ENCODE data around the gene ADAM17. TPM values are rescaled to one million over a fixed set of nuclear protein-coding genes. Genes with fewer than 3 reads are reported as not detected.

The ADAM17 gene
- total and polyA plus RNA-seq, 2 of the 8 experiments (the other 6 are each of a cell fraction or from before 2014, with no cell fraction given): 6.5 to 23.5 TPM

DNA sequence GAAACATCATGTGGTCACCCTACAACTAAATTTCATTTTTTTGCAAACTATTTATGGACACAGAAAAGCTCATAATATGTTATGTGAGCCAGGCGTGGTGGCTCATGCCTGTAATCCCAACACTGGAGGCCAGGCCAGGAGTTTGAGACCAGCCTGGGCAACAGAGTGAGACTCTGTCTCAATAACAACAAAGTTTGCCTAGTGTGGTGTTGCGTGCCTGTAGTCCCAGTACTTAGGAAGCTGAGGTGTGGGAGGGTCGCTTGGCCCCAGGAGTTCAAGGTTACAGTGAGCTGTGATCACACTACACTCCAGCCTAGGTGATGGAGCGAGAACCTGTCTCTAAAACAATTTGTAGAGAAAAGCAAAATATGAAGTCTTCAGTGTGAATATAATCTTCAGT, 75.5 kb downstream of the ADAM17 start:
- ChIA-PET POLR2A (ENCODE audit: partially characterized antibody) (interaction anchor here (1.5 kb wide), 1 partner anchor 10 kb away, joined by 6 read pairs; no protein-coding TSS in a partner anchor), CTCF (ENCODE audit: partially characterized antibody) (no interaction called here)
- H3K27me3 ChIP-seq (replicated peaks in 1 of 4; ENCODE audit: control insufficient read depth in 3 of 4, extremely low read depth in 1 of 4, insufficient read depth in 3 of 4, low read length in 3 of 4): no peaks in the 10 kb centered on the region
- no peak overlapping the region for H3K23ac ChIP-seq (ENCODE audit: insufficient read length)
- no peak overlapping the region for H2BK20ac ChIP-seq (ENCODE audit: low read length)
- H2BK5ac ChIP-seq (ENCODE audit: low read depth, low read length): no peak overlapping the region
- H2BK120ac ChIP-seq (replicated peaks; ENCODE audit: low read depth, low read length): no peak overlapping the region
- FAIRE-seq (no peak), DNase-seq (ENCODE audit: low read depth in 1 of 2, low spot score in 2 of 2) (no peak)
- H3K4me2 ChIP-seq (ENCODE audit: insufficient read depth in 1 of 2, low read depth in 2 of 2, low read length in 2 of 2): no peak overlapping the region
- H2AFZ ChIP-seq (ENCODE audit: low read length): no peak overlapping the region
- no peak overlapping the region for H3K4me3 ChIP-seq (ENCODE audit: extremely low read depth in 1 of 4, insufficient read depth in 2 of 4, low read depth in 3 of 4, low read length in 4 of 4)
- no peak overlapping the region for H3K27ac ChIP-seq (ENCODE audit: low read depth, low read length)
- peaks cover 3 to 13% (median 8%) of the 10 kb centered on the region in 4 experiments; a peak in 6 of 8 replicates for H3K36me3 ChIP-seq (ENCODE audit: control insufficient read depth in 2 of 4, insufficient read depth in 4 of 4, low read length in 3 of 4)
- H3K4ac ChIP-seq (replicated peaks; ENCODE audit: insufficient read length, low read depth, low read length): no peak overlapping the region
- H4K20me1 ChIP-seq (replicated peaks in 1 of 2; ENCODE audit: control insufficient read depth in 1 of 2, insufficient read depth in 2 of 2, low read length in 2 of 2): peaks cover 0 to 2% of the 10 kb centered on the region in 2 experiments
- H3K14ac ChIP-seq (ENCODE audit: insufficient read length): no peak overlapping the region
- H2BK12ac ChIP-seq (ENCODE audit: low read depth, low read length): no peak overlapping the region
- H3K79me2 ChIP-seq (ENCODE audit: control insufficient read depth in 1 of 2, insufficient read depth in 2 of 2, low read length in 2 of 2): no peaks in the 10 kb centered on the region
- H2AK5ac ChIP-seq (ENCODE audit: low read depth, low read length): no peak overlapping the region
- 0 out of 2 replicates have a peak, but pooled peaks cover 1% of the 10 kb centered on the region for H3K23me2 ChIP-seq (ENCODE audit: low read depth, low read length)
- no peaks in the 10 kb centered on the region for H3K79me1 ChIP-seq (ENCODE audit: low read depth, low read length)
- peaks cover 0 to 3% (median under 1%) of the 10 kb centered on the region in 4 experiments; a peak in 1 of 7 replicates for H3K4me1 ChIP-seq (replicated peaks in 1 of 4; ENCODE audit: control insufficient read depth in 3 of 4, insufficient read depth in 4 of 4, low read length in 3 of 4)
- no peak overlapping the region for H3K56ac ChIP-seq (replicated peaks; ENCODE audit: insufficient read length, low read depth, low read length)
- no peak overlapping the region for H3K9ac ChIP-seq (replicated peaks in 1 of 4; ENCODE audit: extremely low read depth in 1 of 4, low read depth in 3 of 4, low read length in 3 of 4)
- peaks cover 5% of the 10 kb centered on the region in 2 experiments; a peak in 3 of 4 replicates for H3K9me3 ChIP-seq (ENCODE audit: insufficient read depth in 2 of 2, low read depth in 1 of 2, low read length in 1 of 2)
- no peak overlapping the region for H3K18ac ChIP-seq (ENCODE audit: extremely low read depth, low read length)
- no peak overlapping the region for H4K8ac ChIP-seq (ENCODE audit: extremely low read depth, insufficient read depth, low read length)
- no peak overlapping the region for H2BK15ac ChIP-seq (ENCODE audit: low read length)
- no peak overlapping the region for H4K91ac ChIP-seq (replicated peaks; ENCODE audit: insufficient read length, low read length)
- H4K5ac ChIP-seq (ENCODE audit: insufficient read length, low read depth, low read length): no peak overlapping the region
- 90% methylated on average over 4 of the region's 4 CpGs; no CpG with 5 or more reads in 1 of the 2 experiments for WGBS, 2 experiments (ENCODE audit: extremely low coverage in 1 of 2, insufficient coverage in 1 of 2, insufficient read length in 1 of 2, insufficient replicate concordance in 2 of 2, low coverage in 1 of 2, low lambda C conversion rate in 2 of 2, missing lambda C conversion rate in 1 of 2)
- TF ChIP-seq RBBP5 (IDR thresholded peaks at IDR 0.05; ENCODE audit: borderline replicate concordance, low read depth, low read length) (no peak), HDAC6 (IDR thresholded peaks at IDR 0.05; ENCODE audit: low read depth, low read length) (no peak), JUN (IDR thresholded peaks at IDR 0.05; ENCODE audit: low read depth, low read length) (no peak), SP4 (IDR thresholded peaks at IDR 0.05; ENCODE audit: low read length) (no peak), MAFK (IDR thresholded peaks at IDR 0.05; ENCODE audit: low read depth, low read length) (no peak), CEBPB (IDR thresholded peaks at IDR 0.05; ENCODE audit: low read depth, low read length) (no peak), POLR2A (IDR thresholded peaks at IDR 0.05; ENCODE audit: control extremely low read depth in 1 of 2, low read depth in 2 of 2, low read length in 2 of 2) (no peak), EP300 (IDR thresholded peaks at IDR 0.05; ENCODE audit: borderline replicate concordance in 1 of 2, low read depth in 2 of 2, low read length in 2 of 2) (no peak), POU5F1 (IDR thresholded peaks at IDR 0.05; ENCODE audit: low read depth, low read length) (no peak), HDAC2 (IDR thresholded peaks at IDR 0.05; ENCODE audit: borderline replicate concordance in 1 of 2, low read depth in 2 of 2, low read length in 2 of 2) (no peak), JUND (IDR thresholded peaks at IDR 0.05; ENCODE audit: low read length) (no peak)
- TF ChIP-seq, protein P1, sequence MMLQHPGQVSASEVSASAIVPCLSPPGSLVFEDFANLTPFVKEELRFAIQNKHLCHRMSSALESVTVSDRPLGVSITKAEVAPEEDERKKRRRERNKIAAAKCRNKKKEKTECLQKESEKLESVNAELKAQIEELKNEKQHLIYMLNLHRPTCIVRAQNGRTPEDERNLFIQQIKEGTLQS (IDR thresholded peaks at IDR 0.05; ENCODE audit: insufficient read depth, low read depth, low read length): no peak
- TF ChIP-seq, protein P2, sequence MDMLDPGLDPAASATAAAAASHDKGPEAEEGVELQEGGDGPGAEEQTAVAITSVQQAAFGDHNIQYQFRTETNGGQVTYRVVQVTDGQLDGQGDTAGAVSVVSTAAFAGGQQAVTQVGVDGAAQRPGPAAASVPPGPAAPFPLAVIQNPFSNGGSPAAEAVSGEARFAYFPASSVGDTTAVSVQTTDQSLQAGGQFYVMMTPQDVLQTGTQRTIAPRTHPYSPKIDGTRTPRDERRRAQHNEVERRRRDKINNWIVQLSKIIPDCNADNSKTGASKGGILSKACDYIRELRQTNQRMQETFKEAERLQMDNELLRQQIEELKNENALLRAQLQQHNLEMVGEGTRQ (IDR thresholded peaks at IDR 0.05; ENCODE audit: low read length): no peak

Measured in H1 (cell line).